Memory B cell (primary cell): ENCODE results near the gene MAMDC2.

ENCODE experiments used
- ATAC-seq: fragments of 150-1000 bp; cut with Tn5 transposase; 2 replicates; pipeline ENCODE4 v1.10.0; 2021; ENCODE audit warnings: low read depth, mild to moderate bottlenecking, moderate library complexity
- DNase-seq, 2 donors: peaks; one replicate each; pipeline ENCODE4 v3.0.0; 2022; ENCODE audit warnings: low spot score in 2 of 2
- H3K27ac Mint-ChIP-seq: one replicate; pipeline ENCODE4 v1.8.0; 2022; ENCODE audit warnings: mild to moderate bottlenecking, moderate library complexity, mixed read lengths
- H3K27me3 Mint-ChIP-seq: one replicate; pipeline ENCODE4 v1.8.0; 2022; ENCODE audit warnings: mixed read lengths
- H3K36me3 Mint-ChIP-seq: one replicate; pipeline ENCODE4 v1.8.0; 2022; ENCODE audit warnings: mild to moderate bottlenecking, mixed read lengths
- H3K4me1 Mint-ChIP-seq: one replicate; pipeline ENCODE4 v1.8.0; 2022; ENCODE audit warnings: mixed read lengths
- H3K4me3 Mint-ChIP-seq: one replicate; pipeline ENCODE4 v1.8.0; 2022; ENCODE audit warnings: mild to moderate bottlenecking, moderate library complexity, mixed read lengths
- H3K9me3 Mint-ChIP-seq: one replicate; pipeline ENCODE4 v1.8.0; 2022; ENCODE audit warnings: mixed read lengths

The MAMDC2 gene

GRCh38 chr9:70064496-70064895 lies 20.8 kb downstream of the MAMDC2 start:
- Mint-ChIP-seq H3K36me3 (no peaks in the 10 kb centered on the region), H3K4me1 (peaks cover 3% of the 10 kb centered on the region), H3K27me3 (peaks cover 9% of the 10 kb centered on the region), H3K9me3 (peaks cover 1% of the 10 kb centered on the region), H3K4me3 (no peak overlapping the region), H3K27ac (no peak overlapping the region)
- no peak for ATAC-seq
- no peak for DNase-seq

GRCh38 chr9:70065572-70065971 lies 21.9 kb downstream of the MAMDC2 start:
- Mint-ChIP-seq H3K27me3 (peaks cover 9% of the 10 kb centered on the region), H3K4me3 (no peak overlapping the region), H3K36me3 (no peaks in the 10 kb centered on the region), H3K9me3 (peaks cover 1% of the 10 kb centered on the region), H3K4me1 (peaks cover 3% of the 10 kb centered on the region), H3K27ac (no peak overlapping the region)
- DNase-seq: no peak
- no peak for ATAC-seq

- ATAC-seq: no peak
- H3K27ac Mint-ChIP-seq: no peak overlapping the region
- H3K9me3 Mint-ChIP-seq: peaks cover 1% of the 10 kb centered on the region
- H3K36me3 Mint-ChIP-seq: no peaks in the 10 kb centered on the region
- H3K4me1 Mint-ChIP-seq: peaks cover under 1% of the 10 kb centered on the region
- H3K4me3 Mint-ChIP-seq: no peak overlapping the region
- H3K27me3 Mint-ChIP-seq: peaks cover 9% of the 10 kb centered on the region
- no peak for DNase-seq
Measured at GRCh38 chr9:70066418-70066817, 22.8 kb downstream of the MAMDC2 start.

- peaks cover 9% of the 10 kb centered on the region for H3K27me3 Mint-ChIP-seq
- peaks cover 1% of the 10 kb centered on the region for H3K9me3 Mint-ChIP-seq
- no peak for DNase-seq
- no peak for ATAC-seq
- H3K27ac Mint-ChIP-seq: no peak overlapping the region
- no peak overlapping the region for H3K4me3 Mint-ChIP-seq
- H3K36me3 Mint-ChIP-seq: no peaks in the 10 kb centered on the region
- H3K4me1 Mint-ChIP-seq: no peaks in the 10 kb centered on the region
Measured at GRCh38 chr9:70066874-70067273, 23.2 kb downstream of the MAMDC2 start.

GRCh38 chr9:70069704-70070103 lies 26.1 kb downstream of the MAMDC2 start:
- Mint-ChIP-seq H3K4me1 (no peaks in the 10 kb centered on the region), H3K4me3 (no peak overlapping the region), H3K9me3 (peaks cover 1% of the 10 kb centered on the region), H3K36me3 (no peaks in the 10 kb centered on the region), H3K27ac (no peak overlapping the region), H3K27me3 (peaks cover 9% of the 10 kb centered on the region)
- no peak for ATAC-seq
- no peak for DNase-seq

GRCh38 chr9:70073193-70073592 lies 29.5 kb downstream of the MAMDC2 start:
- Mint-ChIP-seq H3K4me1 (no peaks in the 10 kb centered on the region), H3K9me3 (no peaks in the 10 kb centered on the region), H3K4me3 (no peak overlapping the region), H3K27ac (no peak overlapping the region), H3K27me3 (peaks cover 4% of the 10 kb centered on the region), H3K36me3 (no peaks in the 10 kb centered on the region)
- no peak for DNase-seq
- no peak for ATAC-seq

- no peaks in the 10 kb centered on the region for H3K4me1 Mint-ChIP-seq
- no peak overlapping the region for H3K4me3 Mint-ChIP-seq
- ATAC-seq: no peak
- no peak overlapping the region for H3K27ac Mint-ChIP-seq
- peaks cover 4% of the 10 kb centered on the region for H3K27me3 Mint-ChIP-seq
- H3K9me3 Mint-ChIP-seq: no peaks in the 10 kb centered on the region
- DNase-seq: no peak
- H3K36me3 Mint-ChIP-seq: no peaks in the 10 kb centered on the region
Measured at GRCh38 chr9:70073756-70074155, 30.1 kb downstream of the MAMDC2 start.

GRCh38 chr9:70076678-70077077 lies 33.0 kb downstream of the MAMDC2 start:
- DNase-seq (no peak), ATAC-seq (no peak)
- Mint-ChIP-seq H3K27ac (no peak overlapping the region), H3K4me1 (no peaks in the 10 kb centered on the region), H3K9me3 (no peaks in the 10 kb centered on the region), H3K27me3 (peaks cover 4% of the 10 kb centered on the region), H3K36me3 (no peaks in the 10 kb centered on the region), H3K4me3 (no peak overlapping the region)

GRCh38 chr9:70079417-70080037 lies 35.9 kb downstream of the MAMDC2 start:
- Mint-ChIP-seq H3K9me3 (no peaks in the 10 kb centered on the region), H3K27ac (no peak overlapping the region), H3K27me3 (peaks cover 4% of the 10 kb centered on the region), H3K4me1 (no peaks in the 10 kb centered on the region), H3K36me3 (no peaks in the 10 kb centered on the region), H3K4me3 (no peak overlapping the region)
- ATAC-seq: no peak
- DNase-seq: no peak

- H3K36me3 Mint-ChIP-seq: no peaks in the 10 kb centered on the region
- no peak for ATAC-seq
- H3K27ac Mint-ChIP-seq: no peak overlapping the region
- no peak overlapping the region for H3K4me3 Mint-ChIP-seq
- H3K27me3 Mint-ChIP-seq: peaks cover 4% of the 10 kb centered on the region
- H3K4me1 Mint-ChIP-seq: no peaks in the 10 kb centered on the region
- DNase-seq: no peak
- no peaks in the 10 kb centered on the region for H3K9me3 Mint-ChIP-seq
Measured at GRCh38 chr9:70080481-70081119, 37.0 kb downstream of the MAMDC2 start.

- no peak overlapping the region for H3K4me3 Mint-ChIP-seq
- DNase-seq (no peak), ATAC-seq (no peak)
- H3K4me1 Mint-ChIP-seq: no peaks in the 10 kb centered on the region
- peaks cover 2% of the 10 kb centered on the region for H3K27me3 Mint-ChIP-seq
- no peak overlapping the region for H3K27ac Mint-ChIP-seq
- H3K36me3 Mint-ChIP-seq: no peaks in the 10 kb centered on the region
- no peaks in the 10 kb centered on the region for H3K9me3 Mint-ChIP-seq
Measured at GRCh38 chr9:70081120-70081495, 37.5 kb downstream of the MAMDC2 start.

- H3K4me3 Mint-ChIP-seq: no peak overlapping the region
- peaks cover 4% of the 10 kb centered on the region for H3K27me3 Mint-ChIP-seq
- H3K36me3 Mint-ChIP-seq: no peaks in the 10 kb centered on the region
- H3K9me3 Mint-ChIP-seq: no peaks in the 10 kb centered on the region
- ATAC-seq (no peak), DNase-seq (no peak)
- H3K27ac Mint-ChIP-seq: no peak overlapping the region
- H3K4me1 Mint-ChIP-seq: no peaks in the 10 kb centered on the region
Measured at GRCh38 chr9:70083429-70083828, 39.8 kb downstream of the MAMDC2 start.

- Mint-ChIP-seq H3K4me3 (no peak overlapping the region), H3K36me3 (no peaks in the 10 kb centered on the region), H3K27me3 (peaks cover 4% of the 10 kb centered on the region), H3K9me3 (no peaks in the 10 kb centered on the region), H3K4me1 (no peaks in the 10 kb centered on the region), H3K27ac (no peak overlapping the region)
- ATAC-seq: no peak
- DNase-seq: no peak
Measured at GRCh38 chr9:70085241-70085640, 41.6 kb downstream of the MAMDC2 start.

- Mint-ChIP-seq H3K27me3 (peaks cover 4% of the 10 kb centered on the region), H3K36me3 (no peaks in the 10 kb centered on the region), H3K27ac (no peak overlapping the region), H3K4me1 (no peaks in the 10 kb centered on the region), H3K4me3 (no peak overlapping the region), H3K9me3 (peaks cover 1% of the 10 kb centered on the region)
- ATAC-seq: no peak
- DNase-seq: no peak
Measured at GRCh38 chr9:70091103-70091502, 47.5 kb downstream of the MAMDC2 start.

- H3K9me3 Mint-ChIP-seq: peaks cover 1% of the 10 kb centered on the region
- peaks cover 6% of the 10 kb centered on the region for H3K27me3 Mint-ChIP-seq
- no peaks in the 10 kb centered on the region for H3K36me3 Mint-ChIP-seq
- H3K4me3 Mint-ChIP-seq: no peak overlapping the region
- no peaks in the 10 kb centered on the region for H3K4me1 Mint-ChIP-seq
- ATAC-seq (no peak), DNase-seq (no peak)
- no peak overlapping the region for H3K27ac Mint-ChIP-seq
Measured at GRCh38 chr9:70091572-70091971, 47.9 kb downstream of the MAMDC2 start.
